Thymus (tissue), 2 donors: ENCODE measurements around the gene NDUFB7. TPM values are rescaled to one million over a fixed set of nuclear protein-coding genes. Genes with fewer than 3 reads are reported as not detected.

ENCODE experiments used
- polyA plus RNA-seq: library from polyadenylated mRNA; stranded (reverse); fragments of 200-250 nt; gene quantifications from one replicate; pipeline ENCODE4 v1.2.3, GENCODE V29; 2013
- total RNA-seq: library from RNA; stranded (reverse); fragments of 120-200 nt; gene quantifications from one replicate; pipeline ENCODE4 v1.2.4, GENCODE V29; 2013
- donor health status: healthy.

Gene NDUFB7
- total and polyA plus RNA-seq, 2 donors: 216 to 255 TPM

Other genes starting within 250 kb of the NDUFB7 start
- gene ADGRE5, start 190.6 kb downstream of the NDUFB7 start, total RNA-seq: 19.5 TPM
- gene ADGRE5, start 190.6 kb downstream of the NDUFB7 start, polyA plus RNA-seq: 38.7 TPM
- gene DDX39A, start 152.7 kb downstream of the NDUFB7 start, total RNA-seq: 133 TPM
- gene DDX39A, start 152.7 kb downstream of the NDUFB7 start, polyA plus RNA-seq: 197 TPM
- gene PKN1, start 138.8 kb downstream of the NDUFB7 start, total RNA-seq: 64.6 TPM
- gene PKN1, start 138.8 kb downstream of the NDUFB7 start, polyA plus RNA-seq: 86.4 TPM
- gene PTGER1, start 96.7 kb downstream of the NDUFB7 start, total RNA-seq: not detected
- gene PTGER1, start 96.7 kb downstream of the NDUFB7 start, polyA plus RNA-seq: 0.11 TPM
- gene GIPC1, start 75.9 kb downstream of the NDUFB7 start, total RNA-seq: 63.1 TPM
- gene GIPC1, start 75.9 kb downstream of the NDUFB7 start, polyA plus RNA-seq: 58.5 TPM
- 70.7 TPM for gene DNAJB1, start 53.7 kb downstream of the NDUFB7 start, total RNA-seq
- gene DNAJB1, start 53.7 kb downstream of the NDUFB7 start, polyA plus RNA-seq: 65.0 TPM
- gene TECR, start 42.5 kb downstream of the NDUFB7 start, total RNA-seq: 51.3 TPM
- gene TECR, start 42.5 kb downstream of the NDUFB7 start, polyA plus RNA-seq: 143 TPM
- 1.2 TPM for gene CLEC17A, start 11.0 kb upstream of the NDUFB7 start, total RNA-seq
- 2.3 TPM for gene CLEC17A, start 11.0 kb upstream of the NDUFB7 start, polyA plus RNA-seq
- 0.33 TPM for gene ADGRE3, start 102.8 kb upstream of the NDUFB7 start, total RNA-seq
- gene ADGRE3, start 102.8 kb upstream of the NDUFB7 start, polyA plus RNA-seq: 0.09 TPM
- 6.8 TPM for gene ZNF333, start 118.0 kb upstream of the NDUFB7 start, total RNA-seq
- 14.5 TPM for gene ZNF333, start 118.0 kb upstream of the NDUFB7 start, polyA plus RNA-seq
- 1.2 TPM for gene ADGRE2, start 206.5 kb upstream of the NDUFB7 start, total RNA-seq
- 3.4 TPM for gene ADGRE2, start 206.5 kb upstream of the NDUFB7 start, polyA plus RNA-seq